ENCODE results near the gene ZNF385B.

GRCh38 chr2:179825494-179825893 lies 35.9 kb downstream of the ZNF385B start:
- TF ChIP-seq POLR2A (IDR thresholded peaks at IDR 0.05; ENCODE audit: extremely low read depth, insufficient read length) (no peak), CTCF (IDR thresholded peaks at IDR 0.05; ENCODE audit: low read depth, low read length) (no peak), MAX (IDR thresholded peaks at IDR 0.05; ENCODE audit: low read depth, low read length) (no peak)

Data from NB4 (cell line).